Skeletal muscle satellite cell (primary cell): Measurements from ENCODE around the gene CRYBG1.

ENCODE experiments used
- H3K27me3 ChIP-seq: 2 replicates; pipeline ENCODE4 v1.7.0; 2013; ENCODE audit warnings: low read length; ENCODE audit not compliant: control insufficient read depth, insufficient read depth
- H3K36me3 ChIP-seq: 2 replicates; pipeline ENCODE4 v1.7.0; 2013; ENCODE audit warnings: mild to moderate bottlenecking, control low read depth, low read length; ENCODE audit not compliant: insufficient read depth
- H3K4me1 ChIP-seq: 2 replicates; pipeline ENCODE4 v1.7.0; 2013; ENCODE audit warnings: low read length; ENCODE audit not compliant: control insufficient read depth, insufficient read depth
- H3K4me2 ChIP-seq: 2 replicates; pipeline ENCODE4 v1.7.0; 2013; ENCODE audit warnings: mild to moderate bottlenecking, low read length
- H3K4me3 ChIP-seq: 2 replicates; pipeline ENCODE4 v1.7.0; 2013; ENCODE audit warnings: low read length
- H3K9ac ChIP-seq: 2 replicates; pipeline ENCODE4 v1.7.0; 2013; ENCODE audit warnings: mild to moderate bottlenecking, low read depth, low read length, moderate library complexity
- H3K9me3 ChIP-seq: replicated peaks from 2 replicates; pipeline ENCODE4 v1.7.0; 2013; ENCODE audit warnings: mild to moderate bottlenecking, control low read depth, low read length

CRYBG1 gene

DNA sequence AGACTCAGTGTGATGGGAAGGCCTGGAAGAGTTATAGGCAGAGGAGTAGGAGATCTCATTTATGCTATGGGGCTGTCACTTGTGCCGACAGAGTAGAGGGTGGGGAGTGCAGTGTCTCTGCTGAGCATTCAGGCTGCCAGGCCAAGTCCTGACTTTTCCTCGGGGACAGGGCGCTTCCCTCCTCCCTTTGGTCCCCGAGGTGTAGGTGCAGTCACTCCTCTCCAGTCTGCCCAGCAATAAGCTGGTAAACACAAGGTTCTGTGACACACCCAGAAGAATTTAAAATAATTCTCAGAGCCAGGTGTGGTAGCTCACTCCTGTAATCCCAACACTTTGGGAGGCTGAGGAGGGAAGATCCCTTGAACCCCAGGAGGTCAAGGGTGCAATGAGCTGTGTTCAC is 109.4 kb downstream of the CRYBG1 start:
- H3K4me1 ChIP-seq, result peaks cover 14% of the 10 kb centered on the region
- H3K4me3 ChIP-seq, result no peak overlapping the region
- no peak overlapping the region for H3K9ac ChIP-seq
- no peaks in the 10 kb centered on the region for H3K36me3 ChIP-seq
- H3K27me3 ChIP-seq, result no peaks in the 10 kb centered on the region
- no peak overlapping the region for H3K4me2 ChIP-seq
- H3K9me3 ChIP-seq, result no peaks in the 10 kb centered on the region

DNA sequence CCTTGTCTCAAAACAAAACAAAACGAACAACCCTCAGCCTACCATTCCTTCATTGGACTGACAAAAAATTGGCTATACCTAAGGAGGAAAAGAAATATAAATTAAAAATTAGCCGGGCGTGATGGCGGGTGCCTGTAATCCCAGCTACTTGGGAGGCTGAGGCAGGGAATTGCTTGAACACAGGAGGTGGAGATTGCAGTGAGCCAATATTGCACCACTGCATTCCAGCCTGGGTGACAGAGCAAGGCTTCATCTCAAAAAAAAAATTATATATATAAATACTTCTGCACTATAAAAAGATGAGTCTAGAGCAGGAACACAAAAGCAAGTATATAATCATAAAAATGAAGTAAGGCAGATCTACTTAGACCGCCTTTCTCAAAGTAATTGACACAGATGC is 109.8 kb downstream of the CRYBG1 start:
- no peaks in the 10 kb centered on the region for H3K27me3 ChIP-seq
- no peaks in the 10 kb centered on the region for H3K9me3 ChIP-seq
- no peak overlapping the region for H3K9ac ChIP-seq
- H3K36me3 ChIP-seq, result no peaks in the 10 kb centered on the region
- H3K4me1 ChIP-seq, result peaks cover 14% of the 10 kb centered on the region
- H3K4me2 ChIP-seq, result no peak overlapping the region
- H3K4me3 ChIP-seq, result no peak overlapping the region

GRCh38 chr6:106470811-106471210 is 110.3 kb downstream of the CRYBG1 start:
- Histone ChIP-seq H3K36me3 (no peaks in the 10 kb centered on the region), H3K9ac (no peak overlapping the region), H3K4me2 (no peak overlapping the region), H3K9me3 (no peaks in the 10 kb centered on the region), H3K27me3 (no peaks in the 10 kb centered on the region), H3K4me1 (peaks cover 14% of the 10 kb centered on the region), H3K4me3 (no peak overlapping the region)

DNA sequence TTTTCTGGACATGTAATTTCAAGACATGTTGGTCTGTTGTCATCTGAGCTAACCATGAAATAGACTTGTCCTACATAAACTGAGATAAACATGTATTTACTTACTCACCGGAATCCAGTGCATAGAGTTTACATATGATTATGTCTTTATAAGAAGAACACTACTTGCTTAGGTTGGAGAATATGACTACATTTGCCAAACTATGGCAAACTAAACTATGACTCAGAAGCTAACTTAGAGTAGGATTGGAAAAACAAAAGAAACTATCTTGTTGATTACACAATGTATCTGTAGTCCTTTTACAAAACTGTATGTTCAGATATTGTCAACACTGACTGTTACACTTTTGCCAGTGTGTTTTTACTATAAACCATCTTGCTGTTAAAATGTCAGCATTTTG is 113.3 kb downstream of the CRYBG1 start:
- Histone ChIP-seq H3K9ac (no peak overlapping the region), H3K4me1 (peaks cover 14% of the 10 kb centered on the region), H3K9me3 (no peaks in the 10 kb centered on the region), H3K27me3 (no peaks in the 10 kb centered on the region), H3K4me2 (peak overlapping the region; percentile 9), H3K36me3 (no peaks in the 10 kb centered on the region), H3K4me3 (no peak overlapping the region)

DNA sequence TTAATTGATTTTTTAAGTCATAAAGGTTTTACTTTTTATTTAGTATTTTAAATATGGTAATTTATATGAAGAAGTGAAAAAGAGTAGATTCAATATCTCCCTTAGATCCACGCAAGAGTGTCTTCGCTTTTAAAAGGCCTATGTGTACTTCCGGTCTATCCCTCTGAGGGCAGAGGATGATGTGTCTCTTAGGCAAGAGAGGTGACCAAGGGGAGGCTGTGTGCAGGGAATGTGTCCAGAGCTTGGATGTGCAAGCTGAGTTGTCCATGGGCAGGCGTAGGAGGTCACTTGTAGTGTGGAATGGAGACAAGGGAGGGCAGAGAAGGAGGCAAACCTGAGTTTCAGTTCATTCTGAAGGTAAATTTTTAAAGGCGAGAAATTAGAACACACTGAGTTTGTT is 113.9 kb downstream of the CRYBG1 start:
- H3K4me1 ChIP-seq, result peaks cover 14% of the 10 kb centered on the region
- no peak overlapping the region for H3K9ac ChIP-seq
- H3K4me2 ChIP-seq, result no peak overlapping the region
- no peaks in the 10 kb centered on the region for H3K9me3 ChIP-seq
- no peak overlapping the region for H3K4me3 ChIP-seq
- no peaks in the 10 kb centered on the region for H3K27me3 ChIP-seq
- no peaks in the 10 kb centered on the region for H3K36me3 ChIP-seq

GRCh38 chr6:106475284-106475683 is 114.8 kb downstream of the CRYBG1 start:
- Histone ChIP-seq H3K9me3 (no peaks in the 10 kb centered on the region), H3K9ac (no peak overlapping the region), H3K4me3 (no peak overlapping the region), H3K4me1 (peaks cover 14% of the 10 kb centered on the region), H3K27me3 (no peaks in the 10 kb centered on the region), H3K4me2 (no peak overlapping the region), H3K36me3 (no peaks in the 10 kb centered on the region)

DNA sequence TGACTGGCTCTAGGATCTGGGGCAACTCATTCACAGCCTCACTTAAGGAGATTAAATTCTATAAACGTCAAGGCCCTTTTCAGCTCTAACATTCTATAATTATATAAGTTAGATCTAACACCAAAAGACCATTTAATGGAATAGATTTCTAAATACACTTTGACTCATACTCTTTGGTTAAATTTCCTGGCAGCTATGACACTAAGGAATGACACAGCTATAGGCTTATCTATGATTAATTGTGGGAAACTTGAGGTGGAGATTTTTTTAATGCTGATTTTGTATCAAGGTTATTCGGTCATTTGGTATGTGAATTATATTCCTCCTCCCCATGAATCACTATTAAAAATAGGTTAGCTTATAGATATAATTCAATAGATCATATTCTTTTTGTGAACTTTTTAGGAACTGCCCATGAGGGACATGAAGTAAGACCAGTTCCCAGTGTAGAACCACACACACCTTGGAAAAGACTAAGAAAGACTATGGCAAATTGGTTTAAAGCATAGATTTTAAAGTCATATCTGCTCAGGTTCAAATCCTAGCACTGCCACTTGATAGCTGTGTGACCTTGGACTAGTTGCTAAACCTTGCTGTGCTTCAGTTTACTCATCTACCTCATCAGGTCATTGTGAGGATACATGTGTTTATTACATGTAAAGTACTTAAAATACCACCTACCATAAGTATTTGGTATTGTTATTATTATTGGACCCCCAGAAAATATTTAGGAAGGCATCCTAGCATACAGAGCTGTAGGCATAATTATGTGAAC is 116.0 kb downstream of the CRYBG1 start:
- Histone ChIP-seq H3K27me3 (no peaks in the 10 kb centered on the region), H3K4me3 (no peak overlapping the region), H3K36me3 (no peaks in the 10 kb centered on the region), H3K9ac (no peak overlapping the region), H3K9me3 (no peaks in the 10 kb centered on the region), H3K4me1 (peaks cover 11% of the 10 kb centered on the region), H3K4me2 (no peak overlapping the region)

DNA sequence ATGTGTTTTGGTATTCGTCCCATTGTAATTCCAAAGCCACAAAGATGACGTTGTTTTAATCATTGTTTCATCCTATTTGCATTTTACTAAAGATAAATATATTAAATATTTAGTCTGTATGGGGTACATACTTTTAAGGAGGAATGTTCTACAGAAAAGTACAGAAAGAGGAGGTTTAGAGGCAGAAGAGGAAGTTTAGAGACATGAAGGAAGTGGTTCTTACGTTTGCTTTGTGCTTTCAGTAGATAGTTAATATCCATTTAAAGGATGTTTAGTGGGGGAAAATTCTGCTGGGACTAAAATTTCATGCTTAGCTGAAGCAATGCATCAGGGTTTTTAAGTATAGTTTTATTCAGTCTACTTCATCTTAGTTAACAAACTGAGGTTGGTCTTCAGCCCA is 116.6 kb downstream of the CRYBG1 start:
- Histone ChIP-seq H3K9ac (no peak overlapping the region), H3K4me2 (no peak overlapping the region), H3K4me1 (peaks cover 11% of the 10 kb centered on the region), H3K36me3 (no peaks in the 10 kb centered on the region), H3K27me3 (no peaks in the 10 kb centered on the region), H3K9me3 (no peaks in the 10 kb centered on the region), H3K4me3 (no peak overlapping the region)

- Histone ChIP-seq H3K9ac (no peak overlapping the region), H3K4me2 (no peak overlapping the region), H3K9me3 (no peaks in the 10 kb centered on the region), H3K36me3 (no peaks in the 10 kb centered on the region), H3K4me3 (no peak overlapping the region), H3K27me3 (no peaks in the 10 kb centered on the region), H3K4me1 (peaks cover 11% of the 10 kb centered on the region)
Measured at GRCh38 chr6:106477790-106478189, 117.3 kb downstream of the CRYBG1 start.

GRCh38 chr6:106486236-106486635 is 125.7 kb downstream of the CRYBG1 start:
- H3K27me3 ChIP-seq, result no peaks in the 10 kb centered on the region
- H3K4me2 ChIP-seq, result no peak overlapping the region

DNA sequence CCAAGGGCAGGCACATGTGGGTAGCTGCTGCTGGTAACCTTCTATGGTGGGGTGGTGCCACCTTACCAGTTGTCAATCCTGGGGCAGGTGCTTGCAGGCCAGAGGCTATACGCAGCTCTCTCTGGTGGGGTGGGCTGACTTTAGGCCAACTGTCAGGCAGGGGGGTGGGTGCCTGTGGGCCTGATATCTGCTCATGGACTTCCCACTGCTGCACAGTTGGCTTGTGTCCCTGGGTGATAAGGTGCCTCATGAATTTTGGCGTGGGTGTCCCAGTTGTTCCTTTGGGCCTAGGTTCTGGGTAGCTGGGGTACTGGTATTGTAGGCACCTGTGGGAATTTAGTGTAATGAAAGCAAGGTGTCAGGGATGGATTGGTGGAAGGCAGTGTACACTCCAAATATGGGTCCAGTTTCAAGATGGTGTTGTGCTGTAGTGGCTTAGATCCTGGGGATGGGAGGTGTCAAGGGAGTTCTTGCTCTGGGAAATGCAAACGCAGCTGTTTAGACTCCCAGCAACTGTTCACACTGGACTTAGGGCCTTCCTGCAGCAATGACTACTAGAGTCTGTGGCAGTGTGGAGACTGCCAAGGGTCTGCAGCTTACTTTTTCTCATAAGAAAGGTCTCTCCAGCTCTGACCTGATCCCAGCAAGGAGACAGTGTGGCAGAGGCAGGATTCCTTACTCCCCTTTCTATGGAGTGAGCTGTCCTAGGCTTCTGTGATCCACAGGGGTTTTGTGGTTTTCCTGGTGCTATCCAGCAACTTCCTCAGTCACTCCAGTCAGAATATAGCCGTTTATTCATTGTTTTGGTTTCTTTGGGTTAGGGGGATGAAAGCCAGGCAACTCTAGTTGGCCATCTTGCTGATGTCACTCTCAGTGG is 128.2 kb downstream of the CRYBG1 start:
- Histone ChIP-seq H3K4me1 (peaks cover 15% of the 10 kb centered on the region), H3K36me3 (no peaks in the 10 kb centered on the region), H3K9me3 (no peaks in the 10 kb centered on the region)

More at GRCh38 chr6:106486236-106486635, 125.7 kb downstream of the CRYBG1 start:
- no peak overlapping the region for H3K4me3 ChIP-seq
- peaks cover 15% of the 10 kb centered on the region for H3K4me1 ChIP-seq
- no peaks in the 10 kb centered on the region for H3K9me3 ChIP-seq
- H3K9ac ChIP-seq, result no peak overlapping the region
- no peaks in the 10 kb centered on the region for H3K36me3 ChIP-seq

More for the DNA sequence above, 128.2 kb downstream of the CRYBG1 start:
- H3K4me2 ChIP-seq, result no peak overlapping the region
- no peak overlapping the region for H3K9ac ChIP-seq
- no peak overlapping the region for H3K4me3 ChIP-seq
- H3K27me3 ChIP-seq, result no peaks in the 10 kb centered on the region
